HG02763 (cell line): ENCODE measurements around the gene LAPTM4A.

Experiments used
- ATAC-seq: cut with Tn5 transposase; IDR thresholded peaks from one replicate; pipeline ENCODE4 v1.9.1; 2021; ENCODE audit warnings: mild to moderate bottlenecking, moderate library complexity; ENCODE audit not compliant: unreplicated experiment

LAPTM4A gene

GRCh38 chr2:19989342-19989666, 62.1 kb downstream of the LAPTM4A start:
- ATAC-seq = no peak

GRCh38 chr2:19988600-19988999, 62.8 kb downstream of the LAPTM4A start:
- ATAC-seq = no peak

GRCh38 chr2:19987936-19988335, 63.5 kb downstream of the LAPTM4A start:
- peak; percentile 67 for ATAC-seq
